ENCODE data around the gene ATXN1.
"Not testable (repeated sequence)": the region's sequence is repeated elsewhere in the genome, so short reads cannot be mapped to it uniquely, and the experiment has no call there.

The ATXN1 gene

GRCh38 chr6:16396497-16397319 is 364.6 kb downstream of the ATXN1 start:
- DNase-seq (ENCODE audit: low spot score) (no peak), FAIRE-seq (no peak)

- DNase-seq (ENCODE audit: low spot score), result no peak
- no peak for FAIRE-seq
Measured at GRCh38 chr6:16394632-16395031, 366.6 kb downstream of the ATXN1 start.

- FAIRE-seq (no peak), DNase-seq (ENCODE audit: low spot score) (no peak)
Measured at GRCh38 chr6:16393326-16393725, 367.9 kb downstream of the ATXN1 start.

- FAIRE-seq (no peak), DNase-seq (ENCODE audit: low spot score) (no peak)
Measured at GRCh38 chr6:16392010-16392409, 369.2 kb downstream of the ATXN1 start.

- DNase-seq (ENCODE audit: low spot score) (no peak), FAIRE-seq (no peak)
Measured at GRCh38 chr6:16391451-16391912, 369.8 kb downstream of the ATXN1 start.

GRCh38 chr6:16390909-16391450 is 370.3 kb downstream of the ATXN1 start:
- not testable (repeated sequence) for DNase-seq (ENCODE audit: low spot score); FAIRE-seq

GRCh38 chr6:16389642-16390041 is 371.6 kb downstream of the ATXN1 start:
- FAIRE-seq (no peak), DNase-seq (ENCODE audit: low spot score) (no peak)

- DNase-seq (ENCODE audit: low spot score), result peak; percentile 23
- FAIRE-seq, result peak; percentile 68
Measured at GRCh38 chr6:16388488-16388887, 372.8 kb downstream of the ATXN1 start.

- FAIRE-seq, result no peak
- no peak for DNase-seq (ENCODE audit: low spot score)
Measured at GRCh38 chr6:16386057-16386456, 375.2 kb downstream of the ATXN1 start.

GRCh38 chr6:16383607-16384206 is 377.6 kb downstream of the ATXN1 start:
- no peak for FAIRE-seq
- no peak for DNase-seq (ENCODE audit: low spot score)

- DNase-seq (ENCODE audit: low spot score); FAIRE-seq: not testable (repeated sequence)
Measured at GRCh38 chr6:16381968-16382367, 379.3 kb downstream of the ATXN1 start.

GRCh38 chr6:16380220-16380809 is 380.9 kb downstream of the ATXN1 start:
- FAIRE-seq (no peak), DNase-seq (ENCODE audit: low spot score) (no peak)

- not testable (repeated sequence) for DNase-seq (ENCODE audit: low spot score); FAIRE-seq
Measured at GRCh38 chr6:16378360-16378759, 382.9 kb downstream of the ATXN1 start.

GRCh38 chr6:16377470-16377869 is 383.8 kb downstream of the ATXN1 start:
- no peak for FAIRE-seq

GRCh38 chr6:16375843-16376242 is 385.4 kb downstream of the ATXN1 start:
- no peak for DNase-seq (ENCODE audit: low spot score)
- FAIRE-seq, result no peak

More at GRCh38 chr6:16377470-16377869, 383.8 kb downstream of the ATXN1 start:
- DNase-seq (ENCODE audit: low spot score), result no peak

- DNase-seq (ENCODE audit: low spot score) (no peak), FAIRE-seq (no peak)
Measured at GRCh38 chr6:16375206-16375605, 386.1 kb downstream of the ATXN1 start.

- DNase-seq (ENCODE audit: low spot score) (no peak), FAIRE-seq (no peak)
Measured at GRCh38 chr6:16374461-16375200, 386.6 kb downstream of the ATXN1 start.

- no peak for FAIRE-seq
- DNase-seq (ENCODE audit: low spot score), result no peak
Measured at GRCh38 chr6:16374016-16374415, 387.2 kb downstream of the ATXN1 start.

- no peak for DNase-seq (ENCODE audit: low spot score)
- FAIRE-seq, result no peak
Measured at GRCh38 chr6:16372029-16372776, 389.1 kb downstream of the ATXN1 start.

- FAIRE-seq (no peak), DNase-seq (ENCODE audit: low spot score) (no peak)
Measured at GRCh38 chr6:16371401-16371800, 389.9 kb downstream of the ATXN1 start.

- DNase-seq (ENCODE audit: low spot score), result no peak
- FAIRE-seq, result no peak
Measured at GRCh38 chr6:16370943-16371342, 390.3 kb downstream of the ATXN1 start.
